ENCODE results near the gene ZBTB11. TPM values are rescaled to one million over a fixed set of nuclear protein-coding genes. Genes with fewer than 3 reads are reported as not detected.
A peak's percentile ranks its signal among the peaks of the same experiment; 100 is the strongest.

Gene ZBTB11
- total and polyA plus RNA-seq, 10 donors, result 7.5 to 43.7 (median 25.1) TPM

GRCh38 chr3:101640256-101640655, 36.7 kb downstream of the ZBTB11 start:
- Histone ChIP-seq H3K27ac (no peak overlapping the region), H3K27me3 (replicated peaks in 1 of 7) (no peaks in the 10 kb centered on the region), H3K9me3 (no peaks in the 10 kb centered on the region), H3K36me3 (no peaks in the 10 kb centered on the region), H3K4me3 (no peak overlapping the region), H3K4me1 (peaks cover 0 to 22% (median 7%) of the 10 kb centered on the region in 6 donors)
- 93 to 97% (median 95%) methylated on average over 10 of the region's 10 CpGs; no CpG with 5 or more reads in 1 of the 5 donors for WGBS, 5 donors
- intact Hi-C loops (cut with DNase I; ENCODE audit: low total_unique reads), result no loop called here
- no peak for DNase-seq
- TF ChIP-seq POLR2AphosphoS5 (IDR thresholded peaks at IDR 0.05) (no peak), CTCF (IDR thresholded peaks at IDR 0.05 in 8 of 11, conservative IDR thresholded peaks at IDR 0.05 in 3 of 11) (no peak), POLR2A (IDR thresholded peaks at IDR 0.05) (no peak)

GRCh38 chr3:101639280-101639963, 37.5 kb downstream of the ZBTB11 start:
- H3K36me3 ChIP-seq, result no peaks in the 10 kb centered on the region
- intact Hi-C loops (cut with DNase I; ENCODE audit: low total_unique reads), result loop anchor here (10.0 kb wide), 1 partner anchor 55 kb away; no protein-coding TSS in a partner anchor
- H3K27ac ChIP-seq, result no peak overlapping the region
- peaks cover 0 to 16% (median 6%) of the 10 kb centered on the region in 6 donors for H3K4me1 ChIP-seq
- H3K9me3 ChIP-seq, result no peaks in the 10 kb centered on the region
- 80 to 85% (median 81%) methylated on average over 18 of the region's 18 CpGs; no CpG with 5 or more reads in 1 of the 5 donors for WGBS, 5 donors
- TF ChIP-seq POLR2A (IDR thresholded peaks at IDR 0.05), result no peak
- TF ChIP-seq CTCF (IDR thresholded peaks at IDR 0.05 in 8 of 11, conservative IDR thresholded peaks at IDR 0.05 in 3 of 11), result no peak
- no peak for TF ChIP-seq POLR2AphosphoS5 (IDR thresholded peaks at IDR 0.05)
- peak; percentile 29 for DNase-seq
- no peak overlapping the region for H3K4me3 ChIP-seq
- H3K27me3 ChIP-seq (replicated peaks in 1 of 7), result no peaks in the 10 kb centered on the region

DNA sequence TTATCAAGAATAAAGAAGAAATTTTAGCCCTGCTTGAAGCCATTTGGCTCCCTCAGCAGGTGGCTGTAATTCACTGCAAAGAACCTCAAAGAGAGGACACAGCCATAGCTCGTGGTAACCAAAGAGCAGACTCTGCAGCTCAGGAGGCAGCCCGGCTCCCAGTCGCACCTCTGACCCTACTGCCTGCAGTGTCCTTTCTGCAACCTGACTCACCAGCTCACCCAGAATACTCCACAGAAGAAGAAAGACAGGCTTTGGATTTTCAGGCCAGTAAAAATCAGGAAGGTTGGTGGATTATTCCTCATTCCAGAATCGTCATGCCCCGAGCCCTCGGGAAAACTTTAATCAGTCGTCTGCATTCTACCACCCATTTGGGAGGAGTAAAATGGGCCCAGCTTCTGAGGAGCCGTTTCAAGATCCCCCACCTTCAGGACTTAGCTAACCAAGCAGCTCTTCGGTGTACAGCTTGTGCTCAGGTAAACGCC, 38.6 kb downstream of the ZBTB11 start:
- intact Hi-C loops (cut with DNase I; ENCODE audit: low total_unique reads), result loop anchor here (10.0 kb wide), 1 partner anchor 54 kb away; no protein-coding TSS in a partner anchor
- TF ChIP-seq POLR2A (IDR thresholded peaks at IDR 0.05), result no peak
- no peak for TF ChIP-seq CTCF (IDR thresholded peaks at IDR 0.05 in 8 of 11, conservative IDR thresholded peaks at IDR 0.05 in 3 of 11)
- no peak for TF ChIP-seq POLR2AphosphoS5 (IDR thresholded peaks at IDR 0.05)
- H3K27ac ChIP-seq, result no peak overlapping the region
- H3K4me1 ChIP-seq, result peaks cover 0 to 6% (median 0%) of the 10 kb centered on the region in 6 donors
- 80 to 87% (median 86%) methylated on average over 8 to 10 of the region's 10 CpGs for WGBS, 5 donors
- no peaks in the 10 kb centered on the region for H3K27me3 ChIP-seq (replicated peaks in 1 of 7)
- no peak overlapping the region for H3K4me3 ChIP-seq
- peak; percentile 53 for DNase-seq
- no peaks in the 10 kb centered on the region for H3K36me3 ChIP-seq
- no peaks in the 10 kb centered on the region for H3K9me3 ChIP-seq

DNA sequence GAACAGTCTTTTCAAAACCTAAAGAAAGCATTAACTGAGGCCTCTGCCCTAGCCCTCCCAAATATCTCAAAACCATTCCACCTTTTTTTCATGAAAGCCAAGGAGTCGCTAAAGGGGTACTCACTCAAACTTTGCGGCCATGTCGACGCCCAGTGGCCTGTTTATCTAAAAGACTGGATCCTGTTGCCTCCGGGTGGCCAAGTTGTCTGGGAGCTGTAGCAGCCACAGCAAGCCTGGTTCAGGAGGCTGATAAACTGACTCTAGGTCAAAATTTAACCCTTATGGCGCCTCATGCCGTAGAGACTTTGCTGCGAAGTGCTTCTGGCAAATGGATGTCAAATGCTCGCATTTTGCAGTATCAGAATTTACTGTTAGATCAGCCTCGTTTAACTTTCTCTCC, 39.5 kb downstream of the ZBTB11 start:
- Histone ChIP-seq H3K9me3 (no peaks in the 10 kb centered on the region), H3K4me1 (peaks cover 0 to 6% (median 0%) of the 10 kb centered on the region in 6 donors), H3K27ac (no peak overlapping the region), H3K36me3 (no peaks in the 10 kb centered on the region), H3K4me3 (no peak overlapping the region), H3K27me3 (replicated peaks in 1 of 7) (no peaks in the 10 kb centered on the region)
- DNase-seq, result peak; percentile 27
- 81 to 93% (median 87%) methylated on average over 10 of the region's 10 CpGs for WGBS, 5 donors
- TF ChIP-seq POLR2AphosphoS5 (IDR thresholded peaks at IDR 0.05), result no peak
- intact Hi-C loops (cut with DNase I; ENCODE audit: low total_unique reads), result loop anchor here (10.0 kb wide), 1 partner anchor 53 kb away; no protein-coding TSS in a partner anchor
